Measurements from ENCODE around the gene KRT8. TPM values are rescaled to one million over a fixed set of nuclear protein-coding genes. Genes with fewer than 3 reads are reported as not detected.
A peak's percentile ranks its signal among the peaks of the same experiment; 100 is the strongest.
"Not testable (repeated sequence)": the region's sequence is repeated elsewhere in the genome, so short reads cannot be mapped to it uniquely, and the experiment has no call there.

Gene KRT8
- polyA plus RNA-seq, 10 donors: 1.7 to 28.7 (median 3.8) TPM

DNA sequence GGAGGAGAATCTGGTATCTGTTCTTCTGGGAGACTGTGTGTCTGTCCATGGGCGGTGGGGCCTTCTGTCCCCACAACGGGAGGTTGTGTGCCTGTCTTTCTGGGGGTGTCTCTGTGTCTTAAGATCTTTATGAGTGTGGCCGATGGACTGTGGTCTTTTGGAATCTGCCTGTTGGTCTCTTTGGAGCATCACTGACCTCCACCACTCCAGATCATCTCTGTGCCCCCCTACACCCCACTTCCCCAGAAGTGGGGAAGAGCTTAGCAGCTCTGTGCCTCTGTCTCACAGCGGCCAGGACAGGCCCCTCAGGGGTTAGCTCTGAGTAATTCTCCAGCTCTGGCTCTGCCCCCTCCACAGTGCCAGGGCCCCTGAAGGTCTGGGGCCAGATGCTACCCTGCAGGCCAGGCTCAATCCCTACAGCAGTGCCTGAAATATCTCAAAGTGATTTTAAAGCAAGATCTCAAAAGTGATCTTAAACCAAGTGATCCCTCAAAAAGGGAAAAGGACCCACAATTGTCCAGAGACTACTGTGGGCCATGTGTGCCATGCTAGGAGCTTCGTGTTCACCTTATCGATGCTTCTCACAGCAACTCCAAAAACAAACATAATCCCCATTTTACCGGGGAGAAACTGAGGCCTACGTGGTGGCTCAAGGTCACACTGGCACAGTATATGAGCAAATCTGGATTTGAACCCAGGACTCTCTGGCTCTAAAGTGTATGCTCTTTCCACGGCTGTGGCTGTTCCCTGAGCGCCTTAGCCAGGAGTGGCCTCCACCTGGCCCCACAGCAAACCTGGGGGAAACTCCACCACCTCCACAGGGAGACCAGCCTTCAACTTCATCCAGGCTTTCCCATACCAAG is 30.1 kb downstream of the KRT8 start:
- DNase-seq: no peak

GRCh38 chr12:52873832-52874572 is 30.9 kb downstream of the KRT8 start:
- DNase-seq: peak; percentile 71 to 88 (median 79)

DNA sequence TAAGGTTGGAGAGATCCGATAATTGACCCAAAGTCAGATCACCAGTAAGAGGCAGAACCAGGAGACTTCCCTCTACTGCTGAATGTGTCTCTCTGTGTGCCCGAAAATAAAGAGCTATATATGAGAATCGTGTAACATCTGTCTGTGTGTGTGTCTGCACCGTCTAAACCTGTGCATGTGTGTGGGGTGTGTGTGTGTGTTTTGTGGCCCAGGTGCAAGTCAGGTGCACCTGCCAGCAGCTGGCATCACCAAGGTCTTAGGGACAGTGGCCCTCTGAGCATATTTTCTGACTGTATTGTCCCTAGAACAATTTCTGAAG is 31.4 kb downstream of the KRT8 start:
- peak in 1 of 3 donors; percentile 12 for DNase-seq

GRCh38 chr12:52872644-52873389 is 32.1 kb downstream of the KRT8 start:
- DNase-seq: no peak

DNA sequence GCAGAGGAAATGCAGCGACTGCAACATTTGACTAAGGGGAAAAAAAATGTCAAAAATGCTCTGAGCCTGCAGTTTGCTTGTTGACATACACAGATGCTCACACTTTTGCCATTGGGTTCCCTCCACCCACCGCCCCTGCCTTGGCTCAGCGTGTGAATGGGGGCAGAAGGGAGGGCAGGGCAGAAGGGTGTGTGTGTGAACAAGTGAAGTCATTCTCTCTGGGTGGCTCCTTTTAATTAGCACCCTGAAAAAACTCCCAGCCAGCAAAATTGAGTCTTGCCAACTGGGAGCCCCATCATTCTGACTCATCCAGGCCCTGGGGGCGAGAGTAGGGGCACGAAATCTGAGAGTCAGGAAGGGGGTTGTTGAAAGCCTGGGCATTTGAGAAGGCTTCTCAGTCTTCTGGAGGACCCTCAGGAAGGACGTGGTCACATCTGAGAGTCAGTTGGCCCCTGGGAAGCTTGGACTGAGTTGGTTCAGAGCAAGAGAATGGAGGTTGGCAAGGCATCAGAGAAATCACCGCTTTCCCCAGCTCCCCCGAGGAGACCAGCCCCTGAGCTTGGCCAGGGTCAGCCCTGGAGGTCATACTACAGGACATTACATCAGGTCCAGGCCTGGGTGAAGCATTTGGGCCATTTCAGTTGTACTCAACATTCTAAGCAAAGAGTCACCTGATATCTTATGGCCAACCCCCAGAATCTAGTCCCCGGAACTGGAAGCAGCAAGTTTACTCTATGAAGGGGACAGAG is 33.4 kb downstream of the KRT8 start:
- peak in 2 of 3 donors; percentile 53 to 74 for DNase-seq

DNA sequence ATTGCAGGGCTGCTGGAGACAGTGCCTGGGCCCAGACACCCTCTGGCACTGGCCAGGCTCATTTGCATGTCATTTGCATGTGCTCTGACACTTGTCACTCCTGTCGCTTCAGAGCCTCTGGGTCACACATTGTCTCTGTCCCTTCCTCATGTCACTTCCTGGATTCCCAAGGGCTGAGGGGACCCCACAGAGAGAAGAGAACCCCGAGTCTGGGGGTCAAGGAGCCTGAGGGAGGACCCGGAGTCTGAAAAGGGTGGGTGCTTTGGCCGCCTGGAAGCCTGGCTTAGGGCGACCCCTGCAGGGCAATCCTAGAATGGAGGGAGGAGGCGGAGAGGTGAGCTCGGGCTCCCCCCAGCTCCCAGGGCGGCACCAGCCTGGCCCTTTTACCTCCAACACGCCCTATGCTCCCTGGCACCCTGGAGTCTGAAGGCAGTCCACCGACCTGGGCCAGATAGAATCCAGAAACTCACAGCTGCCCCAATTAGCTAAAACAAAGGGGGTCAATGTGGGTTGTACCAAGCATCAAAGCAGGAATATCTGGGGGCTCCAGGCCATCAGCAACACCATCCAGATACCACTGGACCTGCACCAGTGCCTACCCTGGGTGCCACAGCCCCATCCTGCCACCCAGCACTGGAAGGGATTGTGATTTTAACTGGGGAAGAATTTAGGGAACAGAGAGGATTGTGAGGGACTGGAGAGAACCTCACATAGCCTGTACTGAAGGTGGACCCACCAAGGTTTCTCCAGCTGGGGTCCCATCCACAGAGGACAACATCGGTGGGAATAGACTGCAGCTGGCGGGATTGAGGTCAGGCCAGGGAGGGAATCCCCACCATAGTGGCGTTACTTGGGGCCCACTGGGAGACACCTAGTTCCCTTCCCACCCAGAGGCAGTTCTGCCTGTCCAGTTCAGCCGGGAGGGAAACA is 34.2 kb downstream of the KRT8 start:
- peak in 2 of 3 donors; percentile 30 to 53 for DNase-seq

DNA sequence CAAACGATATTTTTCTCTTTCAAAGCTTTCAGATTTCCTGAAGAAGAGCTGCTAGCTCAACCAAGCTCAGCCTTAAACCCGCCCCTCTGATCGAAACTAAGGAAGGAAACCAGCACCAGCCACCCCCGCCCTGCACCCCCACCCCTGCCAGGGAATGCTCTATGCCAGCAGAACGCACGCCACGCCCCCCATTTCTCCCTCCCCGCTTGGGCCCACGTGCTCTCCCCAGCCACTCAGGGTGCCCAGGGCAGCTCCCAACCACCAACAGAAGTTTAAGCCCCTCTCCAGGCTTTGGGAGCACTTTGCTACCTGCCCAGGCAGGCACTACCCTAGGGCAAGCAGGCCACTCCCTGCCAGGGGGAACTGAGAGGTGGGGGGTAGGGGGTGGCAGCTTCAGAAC is 37.2 kb downstream of the KRT8 start:
- peak in 1 of 3 donors; percentile 38 for DNase-seq

DNA sequence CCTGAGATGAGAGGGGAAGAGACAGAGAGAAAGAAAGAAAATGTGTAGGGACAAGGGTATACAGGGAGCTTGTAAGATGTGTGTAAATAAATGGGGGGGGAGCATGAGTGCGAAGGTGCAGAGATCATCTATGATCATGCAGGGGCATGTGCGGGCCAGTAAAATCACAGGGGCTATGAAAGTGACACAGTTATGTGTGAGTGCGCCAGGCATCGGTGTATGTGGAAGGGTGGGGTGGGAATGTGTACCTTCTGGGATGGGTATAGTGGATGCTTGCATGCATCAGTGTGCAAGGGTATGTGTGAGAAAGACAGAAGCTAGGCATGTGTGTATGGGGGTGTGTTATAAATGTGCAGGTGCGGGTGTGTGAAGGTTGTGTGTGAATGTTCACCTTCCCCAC is 37.7 kb downstream of the KRT8 start:
- DNase-seq: no peak

DNA sequence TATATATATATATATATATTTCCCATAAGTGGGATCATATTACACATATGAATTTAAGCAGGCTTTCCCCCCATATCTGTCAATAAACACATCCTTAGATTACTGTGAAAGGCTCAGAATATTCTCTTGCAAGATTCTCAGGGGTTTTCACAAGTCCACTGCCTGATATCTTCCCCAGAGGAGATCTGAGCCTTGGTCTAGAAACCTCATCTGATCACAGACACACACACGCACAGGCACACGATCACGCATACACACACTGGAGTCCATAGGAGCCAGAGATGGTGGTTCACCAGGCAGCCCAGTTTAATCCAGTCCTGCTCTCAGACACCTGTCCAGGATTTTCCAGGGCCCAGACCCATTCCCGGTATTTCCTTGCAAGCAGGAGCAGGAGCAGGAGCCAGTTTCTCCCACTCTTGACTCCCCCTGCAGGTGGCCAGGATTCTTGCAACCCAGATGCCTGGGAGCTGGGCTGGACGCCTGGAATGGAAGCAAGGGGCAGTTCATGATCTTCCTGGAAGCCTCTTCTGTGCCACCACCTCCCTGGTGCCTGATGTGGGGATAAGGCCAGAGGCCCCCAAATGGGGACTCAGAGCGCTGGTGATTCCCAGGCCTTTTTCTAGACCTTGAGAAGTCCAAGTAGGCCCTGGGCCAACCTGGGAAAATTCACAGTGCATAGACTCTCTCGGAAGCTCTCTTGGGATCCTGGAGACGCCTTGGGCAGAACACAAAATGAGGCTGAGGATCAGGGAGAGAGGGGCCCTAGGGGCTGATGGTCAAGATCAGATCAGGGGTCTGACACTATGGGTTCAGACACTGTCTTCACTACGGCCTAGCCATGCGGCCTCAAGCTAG is 39.6 kb downstream of the KRT8 start:
- peak; percentile 47 to 81 (median 69) for DNase-seq

GRCh38 chr12:52862023-52862422 is 42.9 kb downstream of the KRT8 start:
- DNase-seq: no peak

GRCh38 chr12:52861511-52861910 is 43.4 kb downstream of the KRT8 start:
- no peak for DNase-seq

DNA sequence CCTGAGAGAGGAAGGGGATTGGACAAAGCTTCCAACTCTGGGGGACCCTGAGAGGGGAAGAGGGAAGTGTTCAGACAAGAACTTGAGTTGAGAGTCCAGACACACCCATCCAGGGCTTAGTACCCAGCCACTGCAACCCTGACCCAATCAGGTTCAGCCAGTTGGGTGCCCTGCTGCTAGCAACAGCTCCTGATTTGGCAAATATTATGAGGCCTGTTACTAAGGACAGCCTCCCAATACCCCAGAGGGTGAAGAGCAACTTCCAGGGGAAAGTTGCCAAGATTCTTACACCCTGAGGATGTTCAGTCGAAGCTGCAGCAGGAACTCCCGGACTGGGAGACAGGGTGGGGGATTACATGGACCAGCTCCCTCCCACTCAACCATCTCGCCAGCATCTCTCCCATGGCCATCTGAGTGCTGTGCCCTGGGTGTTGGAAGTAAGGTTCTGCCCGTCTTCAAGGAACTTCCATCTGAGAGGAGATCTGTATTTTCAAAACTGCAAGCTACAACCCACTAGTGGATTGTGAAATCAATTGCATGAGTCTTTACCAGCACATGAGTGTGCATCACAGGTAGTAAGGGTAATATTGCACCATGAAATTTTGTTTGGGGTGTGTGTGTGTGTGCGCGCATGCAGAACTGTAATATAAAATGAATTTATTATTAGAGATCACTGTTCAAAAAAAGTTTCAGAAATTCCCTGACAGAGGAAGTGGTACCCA is 44.6 kb downstream of the KRT8 start:
- no peak for DNase-seq

DNA sequence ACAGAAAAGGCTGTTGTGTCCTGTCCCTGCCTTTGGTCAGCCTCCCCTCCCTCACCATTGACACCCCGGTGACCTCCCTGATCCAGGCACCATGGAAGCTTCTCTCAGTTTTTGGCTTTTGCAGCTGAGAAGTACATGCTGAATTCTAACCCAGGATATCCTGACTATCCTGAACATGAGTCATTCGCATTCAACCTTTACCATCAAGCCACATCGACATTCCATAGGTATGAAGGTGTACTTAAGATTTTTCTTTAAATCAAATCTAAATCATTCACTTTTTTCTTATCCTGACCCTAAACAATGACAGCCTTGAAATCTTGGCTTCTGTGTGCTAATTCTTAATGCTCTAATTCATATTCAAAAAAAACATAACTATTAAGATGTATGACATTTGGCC is 47.4 kb downstream of the KRT8 start:
- no peak for DNase-seq

DNA sequence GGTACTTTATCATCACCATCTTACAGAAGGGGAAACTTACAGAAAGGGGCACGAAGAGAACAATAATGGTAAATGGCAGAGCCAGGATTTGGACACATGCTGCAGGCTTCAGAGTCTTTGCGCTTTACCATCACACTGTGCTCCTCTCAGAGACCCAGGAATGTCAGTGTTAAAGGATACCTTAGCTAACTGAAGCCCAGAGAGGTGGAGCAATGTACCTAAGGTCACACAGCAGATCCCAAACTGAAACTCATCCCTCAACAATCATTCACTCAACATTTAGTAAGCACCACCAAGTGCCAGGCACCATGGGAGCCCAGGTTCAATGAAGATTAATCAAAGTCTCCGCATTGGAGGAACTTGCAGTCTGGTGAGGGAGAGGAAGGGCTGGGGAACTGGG is 48.1 kb downstream of the KRT8 start:
- no peak for DNase-seq

DNA sequence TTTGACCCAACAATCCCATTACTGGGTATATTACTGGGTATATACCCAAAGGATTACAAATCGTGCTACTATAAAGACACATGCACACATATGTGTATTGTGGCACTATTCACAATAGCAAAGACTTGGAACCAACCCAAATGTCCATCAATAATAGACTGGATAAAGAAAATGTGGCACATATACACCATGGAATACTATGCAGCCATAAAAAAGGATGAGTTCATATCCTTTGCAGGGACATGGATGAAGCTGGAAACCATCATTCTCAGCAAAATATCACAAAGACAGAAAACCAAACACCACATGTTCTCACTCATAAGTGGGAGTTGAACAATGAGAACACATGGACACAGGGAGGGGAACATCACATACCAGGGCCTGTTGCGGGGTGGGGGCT is 48.8 kb downstream of the KRT8 start:
- DNase-seq: not testable (repeated sequence)

GRCh38 chr12:52851787-52852186 is 53.1 kb downstream of the KRT8 start:
- DNase-seq: no peak

GRCh38 chr12:52850681-52851080 is 54.2 kb downstream of the KRT8 start:
- DNase-seq: no peak

DNA sequence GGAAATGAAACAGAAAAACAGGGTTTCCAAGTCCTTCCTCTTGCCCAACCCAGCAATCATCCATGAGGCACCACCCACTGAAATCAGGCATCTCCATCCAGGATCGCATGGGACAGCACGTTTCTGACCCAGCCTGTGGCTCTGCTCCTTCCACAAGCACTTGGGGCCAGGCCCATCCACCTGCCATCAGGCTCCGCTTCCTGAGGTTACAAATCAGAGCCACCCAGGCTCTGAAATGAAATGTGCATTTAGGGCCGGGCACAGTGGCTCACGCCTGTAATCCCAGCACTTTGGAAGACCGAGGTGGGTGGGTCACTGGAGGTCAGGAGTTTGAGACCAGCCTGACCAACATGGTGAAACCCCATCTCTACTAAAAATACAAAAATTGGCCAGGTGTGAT is 55.4 kb downstream of the KRT8 start:
- no peak for DNase-seq

Measured in muscle of back (tissue), 11 donors.